GM18505 (cell line): ENCODE data around the gene MAP2K7.
"Not testable (repeated sequence)": the region's sequence is repeated elsewhere in the genome, so short reads cannot be mapped to it uniquely, and the experiment has no call there.

Experiments
- ATAC-seq: cut with Tn5 transposase; IDR thresholded peaks from one replicate; pipeline ENCODE4 v1.9.1; 2021; ENCODE audit not compliant: unreplicated experiment
- POLR2A ChIP-seq: IDR thresholded peaks from 4 replicates; pipeline ENCODE4 v1.6.1; 2011; ENCODE audit warnings: borderline replicate concordance; ENCODE audit not compliant: insufficient read depth, insufficient read length; ENCODE audit errors: extremely low read depth

MAP2K7 gene

GRCh38 chr19:7903244-7904073 is at the start of gene MAP2K7:
Gene MAP2K7 (plus strand): TSS chr19:7903877. CDS start chr19:7903945, 68 bp downstream.
- TF ChIP-seq POLR2A: peak; percentile 89
- ATAC-seq: peak; percentile 74

GRCh38 chr19:7855426-7856108 is 48.1 kb upstream of the MAP2K7 start:
- ATAC-seq: no peak

GRCh38 chr19:7856109-7856591 is 47.5 kb upstream of the MAP2K7 start:
- TF ChIP-seq POLR2A: no peak
- ATAC-seq: no peak

More at GRCh38 chr19:7855426-7856108, 48.1 kb upstream of the MAP2K7 start:
- no peak for TF ChIP-seq POLR2A

- no peak for ATAC-seq
- TF ChIP-seq POLR2A: no peak
Observed at GRCh38 chr19:7856679-7857663, 46.7 kb upstream of the MAP2K7 start.

- ATAC-seq: no peak
- no peak for TF ChIP-seq POLR2A
Observed at GRCh38 chr19:7857727-7858108, 46.0 kb upstream of the MAP2K7 start.

- ATAC-seq: no peak
- TF ChIP-seq POLR2A: no peak
Observed at GRCh38 chr19:7858109-7858770, 45.4 kb upstream of the MAP2K7 start.

GRCh38 chr19:7859087-7859486 is 44.6 kb upstream of the MAP2K7 start:
- not testable (repeated sequence) for ATAC-seq

GRCh38 chr19:7859831-7860713 is 43.6 kb upstream of the MAP2K7 start:
- no peak for ATAC-seq

GRCh38 chr19:7860714-7861618 is 42.7 kb upstream of the MAP2K7 start:
- ATAC-seq: no peak
- no peak for TF ChIP-seq POLR2A

More at GRCh38 chr19:7859831-7860713, 43.6 kb upstream of the MAP2K7 start:
- TF ChIP-seq POLR2A: no peak

- TF ChIP-seq POLR2A: no peak
Observed at GRCh38 chr19:7861619-7862412, 41.9 kb upstream of the MAP2K7 start.

More at GRCh38 chr19:7861619-7862412, 41.9 kb upstream of the MAP2K7 start:
- no peak for ATAC-seq
